HG03135 (cell line): Measurements from ENCODE around the gene FBXL17.
"Not testable (repeated sequence)": the region's sequence is repeated elsewhere in the genome, so short reads cannot be mapped to it uniquely, and the experiment has no call there.

Source experiments
- ATAC-seq: cut with Tn5 transposase; IDR thresholded peaks from one replicate; pipeline ENCODE4 v1.9.1; 2021; ENCODE audit warnings: mild to moderate bottlenecking, moderate library complexity; ENCODE audit not compliant: unreplicated experiment

The FBXL17 gene

DNA sequence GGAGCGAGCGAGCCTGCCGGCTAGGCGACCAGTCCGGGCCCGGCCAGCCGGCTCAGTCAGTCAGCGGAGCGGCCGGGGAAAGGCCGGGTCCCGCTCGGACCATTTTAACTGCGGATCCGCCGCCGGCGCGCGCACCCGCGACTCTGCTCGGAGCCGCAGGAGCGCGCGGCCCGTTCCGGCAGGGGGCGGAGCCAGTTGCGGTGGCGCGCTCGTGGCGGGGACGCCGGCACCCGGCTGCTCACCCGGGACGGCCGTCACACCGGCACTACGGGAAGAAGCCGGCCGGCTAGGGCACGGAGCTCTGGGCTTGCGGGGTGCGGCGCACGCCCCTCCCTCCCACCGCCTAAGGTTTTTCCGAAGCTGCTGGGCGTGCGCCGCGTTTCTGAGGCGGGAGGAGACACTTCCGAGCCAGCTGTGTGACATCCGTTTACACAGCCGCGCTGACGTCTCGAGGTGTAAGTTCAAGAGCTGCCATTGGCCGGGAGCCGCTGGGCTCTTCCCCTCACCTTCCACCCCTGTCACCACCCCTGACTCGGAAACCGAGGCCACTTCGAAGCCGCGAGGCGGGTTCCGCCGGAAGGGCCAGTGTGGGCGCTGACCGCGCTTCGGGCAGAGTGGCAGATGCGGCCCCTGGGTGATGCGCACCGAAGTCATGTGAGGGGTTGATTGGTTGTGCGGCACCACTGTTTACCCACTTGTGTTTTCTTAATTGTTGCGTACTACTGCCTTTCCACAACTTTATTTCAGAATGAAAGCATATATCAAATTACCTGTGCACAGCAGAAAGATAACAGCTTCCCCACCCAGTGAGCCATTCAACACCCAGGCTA lies at the start of gene FBXL17:
Gene FBXL17, minus strand, starts transcription at position 145 of the 830 bp plus-strand sequence.
- peak; percentile 74 for ATAC-seq

DNA sequence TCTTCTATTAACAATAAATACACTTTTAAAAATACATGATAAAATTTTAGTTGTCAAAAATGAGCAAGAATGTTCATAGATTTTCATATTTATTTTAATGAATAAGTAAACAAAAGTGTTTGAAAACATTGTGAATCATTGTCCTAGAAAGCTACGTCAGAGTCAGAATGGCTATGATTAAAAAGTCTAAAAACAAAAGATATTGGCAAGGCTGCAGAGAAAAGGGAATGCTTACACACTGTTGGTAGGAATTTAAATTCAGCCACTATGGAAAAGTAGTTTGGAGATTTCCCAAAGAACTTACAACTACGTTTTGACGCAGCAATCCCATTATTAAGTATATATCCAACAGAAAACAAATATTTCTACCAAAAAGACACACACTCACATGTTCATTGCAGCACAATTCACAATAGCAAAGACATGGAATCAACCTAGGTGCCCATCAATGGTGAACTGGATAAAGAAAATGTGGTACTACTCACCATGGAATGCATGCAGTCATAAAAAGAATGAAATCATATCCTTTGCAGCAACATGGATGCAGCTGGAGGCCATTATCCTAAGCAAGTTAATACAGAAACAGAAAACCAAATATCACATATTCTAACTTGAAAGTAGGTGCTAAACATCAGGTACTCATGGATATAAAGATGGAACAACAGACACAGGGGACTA lies 49.2 kb upstream of the FBXL17 start:
- no peak for ATAC-seq

DNA sequence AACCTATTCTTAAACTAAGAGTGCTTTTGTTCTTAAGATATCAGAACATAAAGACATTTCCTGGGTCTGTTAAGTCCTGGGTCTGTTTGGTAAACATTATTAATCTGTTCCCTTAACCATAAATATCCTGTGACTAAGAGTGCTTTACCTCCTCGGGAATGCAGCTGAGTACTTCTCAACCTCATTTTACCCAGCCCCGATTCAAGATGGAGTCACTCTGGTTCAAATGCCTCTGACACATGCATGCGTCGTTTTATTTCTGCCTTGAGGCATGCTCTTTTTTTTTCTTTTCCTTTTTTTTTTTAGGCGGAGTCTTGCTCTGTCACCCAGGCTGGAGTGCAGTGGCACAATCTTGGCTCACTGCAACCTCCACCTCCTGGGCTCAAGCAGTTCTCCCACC lies 39.8 kb upstream of the FBXL17 start:
- no peak for ATAC-seq

DNA sequence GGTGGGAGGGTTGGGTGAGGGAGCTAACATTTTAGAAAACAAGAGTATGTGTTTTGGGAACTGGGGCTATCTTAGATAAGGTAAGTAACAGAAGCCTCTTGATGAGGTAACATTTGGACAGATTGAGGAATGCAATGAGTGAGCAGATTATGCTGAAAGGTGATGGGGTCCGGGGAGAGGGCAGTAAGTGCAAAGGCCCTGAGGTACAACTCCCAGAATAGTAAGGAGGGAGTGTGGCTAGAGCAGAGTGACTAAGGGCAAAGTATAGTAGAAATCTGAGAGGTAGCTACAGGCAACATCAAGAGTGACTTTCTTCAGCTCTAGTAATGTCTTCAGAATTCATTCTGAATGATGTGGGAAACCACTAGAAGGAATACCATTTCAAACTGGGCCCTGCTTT lies 38.9 kb upstream of the FBXL17 start:
- ATAC-seq: no peak

DNA sequence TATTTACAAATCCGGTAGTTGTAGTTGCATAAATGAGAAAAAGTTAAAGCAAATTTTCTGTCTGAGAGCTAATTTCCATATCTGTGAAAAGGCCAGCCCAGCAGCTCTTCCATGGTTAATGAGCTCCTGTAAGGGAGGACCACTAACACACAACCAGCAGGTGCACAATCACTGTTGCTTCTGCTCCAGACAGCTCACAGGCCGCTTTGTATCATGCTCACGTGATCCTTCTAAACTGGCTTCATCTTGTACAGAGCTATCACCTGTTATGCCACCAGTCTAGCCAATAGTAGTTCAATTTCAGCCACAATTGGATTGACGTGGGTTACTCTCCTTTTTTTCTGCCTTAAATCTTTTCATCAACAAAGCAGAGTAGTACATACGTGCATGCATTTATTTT lies 38.3 kb upstream of the FBXL17 start:
- no peak for ATAC-seq

- no peak for ATAC-seq
These were observed 36.3 kb upstream of the FBXL17 start for GRCh38 chr5:108418197-108418596.

DNA sequence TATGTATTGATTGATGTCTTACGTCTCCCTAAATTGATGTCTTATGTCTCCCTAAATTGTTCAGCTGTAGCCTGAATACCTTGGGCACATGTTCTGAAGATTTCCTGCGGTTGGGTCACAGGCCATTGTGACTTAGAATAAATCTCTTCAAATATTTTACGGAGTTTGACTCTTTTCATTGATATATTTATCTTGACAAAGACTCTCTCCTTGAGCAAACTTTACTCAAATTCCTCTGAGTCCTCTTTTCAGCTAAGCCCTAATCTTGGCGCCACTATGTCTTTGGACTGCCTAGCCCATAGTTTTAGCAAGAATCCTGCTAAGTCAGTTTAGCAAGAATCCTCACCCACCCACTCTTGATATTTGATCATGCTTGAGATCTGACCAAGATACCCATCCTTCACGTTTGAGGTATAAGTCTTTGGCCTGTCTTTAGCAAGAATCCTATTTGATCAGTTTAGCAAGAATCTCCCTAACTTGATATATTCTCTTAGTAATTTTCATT lies 35.3 kb upstream of the FBXL17 start:
- no peak for ATAC-seq

- ATAC-seq: no peak
These were observed 33.8 kb upstream of the FBXL17 start for GRCh38 chr5:108415726-108416125.

DNA sequence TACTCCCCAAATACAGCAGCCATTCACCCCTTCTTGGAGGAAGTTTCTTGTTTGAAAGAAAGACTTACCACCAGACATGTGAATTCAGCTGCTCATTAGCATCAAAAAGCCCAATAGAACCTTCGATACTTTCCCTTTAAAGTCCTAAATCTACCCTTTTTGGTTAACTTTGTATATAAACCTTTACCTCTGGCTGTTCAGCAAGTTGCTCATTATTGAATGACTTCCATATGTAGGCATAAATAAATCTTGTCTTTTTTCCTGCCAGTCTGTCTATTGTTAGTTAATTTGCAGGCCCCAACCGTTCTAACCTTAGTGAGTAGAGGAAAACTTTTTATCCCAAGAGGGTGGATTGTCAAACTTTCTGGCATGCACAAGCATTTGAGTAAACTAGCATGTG lies 27.9 kb upstream of the FBXL17 start:
- ATAC-seq: no peak

DNA sequence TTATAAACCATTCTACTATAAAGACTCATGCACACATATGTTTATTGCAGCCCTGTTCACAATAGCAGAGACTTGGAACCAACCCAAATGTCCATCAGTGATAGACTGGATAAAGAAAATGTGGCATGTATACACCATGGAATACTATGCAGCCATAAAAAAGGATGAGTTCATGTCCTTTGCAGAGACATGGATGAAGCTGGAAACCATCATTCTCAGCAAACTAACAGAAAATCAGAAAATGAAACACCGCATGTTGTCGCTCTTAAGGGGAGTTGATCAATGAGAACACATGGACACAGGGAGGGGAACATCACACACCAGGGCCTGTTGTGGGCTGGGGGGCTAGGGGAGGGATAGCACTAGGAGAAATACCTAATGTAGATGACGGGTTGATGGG lies 23.3 kb upstream of the FBXL17 start:
- ATAC-seq: not testable (repeated sequence)

- no peak for ATAC-seq
These were observed 17.1 kb upstream of the FBXL17 start for GRCh38 chr5:108398964-108399363.

DNA sequence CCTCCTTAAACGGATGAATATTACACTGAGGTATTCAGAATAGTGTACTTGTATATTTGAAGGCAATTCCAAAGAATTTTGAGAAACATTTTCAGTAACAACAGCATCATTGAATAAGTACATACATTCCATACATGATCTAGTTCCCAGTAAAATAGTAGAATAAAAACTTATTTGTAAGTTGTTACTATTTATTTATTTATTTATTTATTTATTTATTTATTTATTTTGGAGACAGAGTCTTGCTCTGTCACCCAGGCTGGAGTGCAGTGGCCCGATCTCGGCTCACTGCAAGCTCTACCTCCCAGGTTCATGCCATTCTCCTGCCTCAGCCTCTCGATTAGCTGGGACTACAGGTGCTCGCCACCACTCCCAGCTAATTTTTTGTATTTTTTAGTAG lies 14.9 kb upstream of the FBXL17 start:
- ATAC-seq: not testable (repeated sequence)

DNA sequence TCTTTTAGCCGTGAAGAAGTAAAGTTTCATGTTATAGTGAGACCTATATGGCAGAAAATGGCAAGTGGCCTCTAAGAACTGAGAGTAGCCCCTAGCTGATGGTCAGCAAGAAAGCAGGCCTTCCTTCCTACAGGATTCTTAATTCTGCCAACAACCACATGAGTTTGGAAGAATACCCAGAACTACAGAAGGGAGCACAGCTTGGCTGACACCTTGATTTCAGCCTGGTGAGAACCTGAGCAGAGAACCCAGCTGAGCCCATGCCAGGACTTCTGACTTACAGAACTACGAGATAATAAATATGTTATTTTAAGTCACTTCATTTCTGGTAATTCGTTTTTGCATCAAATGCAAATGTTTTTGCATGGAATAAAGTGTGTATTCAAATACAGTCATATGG lies 5.9 kb upstream of the FBXL17 start:
- no peak for ATAC-seq

DNA sequence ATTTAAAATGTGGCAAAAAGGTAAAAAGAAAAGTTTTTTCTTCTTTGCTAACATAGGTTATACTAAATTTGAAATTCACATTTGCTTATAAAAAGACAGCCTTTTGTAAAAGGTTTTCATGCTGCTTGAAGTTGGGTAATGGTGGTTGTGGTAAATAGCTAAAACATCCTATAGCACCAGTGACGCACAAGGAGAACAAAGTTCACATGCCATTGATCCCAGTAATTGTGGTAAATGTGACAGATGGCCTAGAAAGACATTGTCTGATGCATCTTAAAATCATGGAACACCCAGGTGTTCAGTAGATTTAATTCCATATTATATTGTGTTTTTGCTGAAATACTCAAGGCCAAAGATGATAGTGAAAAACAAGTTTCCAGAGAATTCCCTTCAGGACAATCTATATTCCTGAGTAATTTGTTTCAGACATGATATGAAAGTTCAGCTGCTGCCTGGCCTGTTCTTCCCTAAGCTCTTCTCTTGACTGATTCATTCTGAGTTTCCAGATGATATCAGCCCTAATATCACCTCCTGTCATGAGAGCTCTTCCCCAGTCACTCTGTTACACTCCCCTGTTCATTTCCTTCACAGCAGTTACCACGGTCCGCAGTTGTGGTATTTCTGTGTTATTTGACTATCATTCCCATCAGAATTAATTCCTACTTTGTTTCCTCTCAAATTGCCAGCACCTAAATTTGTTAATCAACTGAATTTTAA lies 4.6 kb upstream of the FBXL17 start:
- ATAC-seq: no peak

GRCh38 chr5:108384741-108385140 lies 2.8 kb upstream of the FBXL17 start:
- no peak for ATAC-seq

DNA sequence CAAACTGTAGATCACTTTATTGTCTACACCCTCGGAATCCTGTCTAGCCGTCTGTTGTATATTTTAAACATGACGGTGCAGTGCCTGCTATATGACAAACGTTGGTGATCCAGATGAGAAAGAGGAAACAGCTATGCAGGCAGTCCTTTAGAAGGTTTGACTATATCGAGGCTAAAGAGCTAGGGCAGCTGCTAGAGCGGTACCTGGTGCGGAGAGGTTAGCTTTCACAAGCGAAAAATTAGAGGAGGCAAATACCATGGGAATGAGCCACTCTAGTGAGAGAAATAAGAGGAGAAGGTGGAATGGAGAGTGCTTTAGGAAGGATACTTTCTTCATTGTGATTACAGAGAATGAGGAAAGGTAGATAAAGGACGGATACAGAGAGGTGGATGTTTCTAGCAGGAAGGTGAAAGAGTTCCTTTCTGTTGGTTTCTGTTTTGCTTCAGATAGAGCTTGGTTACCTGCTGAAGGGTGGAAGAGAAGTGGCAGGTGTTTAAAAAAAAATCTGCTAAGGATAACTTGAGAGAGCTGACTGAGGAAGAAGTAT lies 959 bp upstream of the FBXL17 start:
- ATAC-seq: peak; percentile 7

DNA sequence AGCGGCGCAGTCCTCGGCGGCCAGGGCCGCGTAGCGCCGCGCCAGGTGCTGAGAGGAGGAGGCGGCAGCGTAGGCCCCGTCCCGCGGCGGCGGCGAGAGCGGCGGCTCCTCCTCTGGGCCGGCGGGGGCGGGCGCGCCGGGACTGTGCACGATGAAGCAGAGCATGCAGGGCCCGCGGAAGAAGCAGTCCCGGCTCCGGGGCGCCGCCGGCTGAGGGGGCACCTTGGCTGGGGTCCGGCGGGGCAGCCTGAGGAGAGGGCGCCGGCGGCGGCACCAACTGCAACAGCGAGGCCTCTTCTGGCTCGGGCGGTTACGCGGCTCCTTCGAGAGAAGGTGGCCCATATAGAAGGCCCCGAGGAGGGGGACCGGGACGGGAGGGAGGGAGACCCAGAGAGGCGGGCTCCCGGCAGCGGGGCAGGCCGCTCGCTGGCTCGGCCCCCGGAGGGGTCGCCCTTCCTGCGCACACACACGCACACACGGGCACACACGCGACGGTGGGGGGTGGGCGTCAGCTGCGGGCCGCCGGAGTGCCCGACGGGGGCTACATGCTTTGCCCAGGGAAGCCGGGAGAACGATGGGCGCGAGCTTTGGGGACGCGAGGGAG lies 446 bp downstream of the FBXL17 start:
- peak; percentile 53 for ATAC-seq

- peak; percentile 31 for ATAC-seq
These were observed 1.2 kb downstream of the FBXL17 start for GRCh38 chr5:108380531-108381349.

DNA sequence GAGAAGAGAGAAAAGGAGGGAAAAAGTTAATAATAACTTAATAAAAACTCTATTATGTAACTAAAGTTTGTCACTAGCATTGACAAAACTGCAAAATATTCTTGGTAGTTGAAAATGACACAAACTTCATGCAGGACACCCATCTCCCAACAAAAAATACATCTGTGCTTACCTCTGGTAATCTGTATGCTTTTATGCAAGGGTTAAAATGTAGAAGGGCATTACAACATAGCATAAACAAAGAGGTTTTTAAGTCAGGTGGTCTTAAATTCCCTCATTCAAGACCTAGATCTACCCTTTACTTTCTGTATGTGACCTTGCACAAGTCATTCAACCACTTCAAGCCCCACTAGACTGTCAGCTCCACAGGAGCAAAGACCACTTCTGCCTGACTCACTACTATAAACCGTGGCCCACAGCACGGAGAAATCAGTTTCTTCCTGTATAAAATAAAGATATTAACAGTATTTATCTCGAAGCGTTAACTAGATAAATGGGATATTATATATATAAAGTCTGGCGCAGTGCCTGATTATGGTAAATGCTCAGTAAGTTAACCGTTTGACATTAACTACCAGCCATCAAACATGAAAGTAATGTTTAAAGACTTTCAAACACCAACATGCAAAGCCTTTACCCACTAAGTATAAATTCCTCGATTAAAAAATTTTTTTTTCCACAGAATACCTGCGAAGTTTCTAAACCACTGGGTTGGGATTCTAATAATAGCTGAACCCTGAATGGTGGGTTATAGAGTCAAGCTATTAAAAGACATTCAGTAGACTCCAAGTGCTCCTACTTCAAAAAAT lies 2.0 kb downstream of the FBXL17 start:
- no peak for ATAC-seq
